ENCODE measurements around the gene ADGRL4.
"Not testable (repeated sequence)": the region's sequence is repeated elsewhere in the genome, so short reads cannot be mapped to it uniquely, and the experiment has no call there.

ADGRL4 gene

DNA sequence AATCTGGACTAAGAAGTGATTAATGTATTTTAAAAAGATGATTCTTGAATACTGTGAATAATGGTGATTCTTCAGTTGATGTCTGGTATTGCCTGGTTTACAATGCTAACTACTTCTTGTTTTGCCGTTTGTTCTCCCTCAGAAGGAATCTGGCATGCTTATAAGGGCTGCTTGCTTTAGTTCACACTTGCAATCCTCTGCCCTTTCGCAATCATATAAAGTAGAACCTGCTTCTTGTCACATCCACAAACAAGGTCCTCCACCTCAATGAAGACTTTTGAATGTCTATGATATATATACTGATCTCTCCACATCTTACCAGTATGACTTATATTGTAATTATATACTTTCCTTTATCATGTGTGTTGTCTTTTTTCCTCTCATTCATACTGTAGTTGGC lies 92.6 kb downstream of the ADGRL4 start:
- DNase-seq: no peak

DNA sequence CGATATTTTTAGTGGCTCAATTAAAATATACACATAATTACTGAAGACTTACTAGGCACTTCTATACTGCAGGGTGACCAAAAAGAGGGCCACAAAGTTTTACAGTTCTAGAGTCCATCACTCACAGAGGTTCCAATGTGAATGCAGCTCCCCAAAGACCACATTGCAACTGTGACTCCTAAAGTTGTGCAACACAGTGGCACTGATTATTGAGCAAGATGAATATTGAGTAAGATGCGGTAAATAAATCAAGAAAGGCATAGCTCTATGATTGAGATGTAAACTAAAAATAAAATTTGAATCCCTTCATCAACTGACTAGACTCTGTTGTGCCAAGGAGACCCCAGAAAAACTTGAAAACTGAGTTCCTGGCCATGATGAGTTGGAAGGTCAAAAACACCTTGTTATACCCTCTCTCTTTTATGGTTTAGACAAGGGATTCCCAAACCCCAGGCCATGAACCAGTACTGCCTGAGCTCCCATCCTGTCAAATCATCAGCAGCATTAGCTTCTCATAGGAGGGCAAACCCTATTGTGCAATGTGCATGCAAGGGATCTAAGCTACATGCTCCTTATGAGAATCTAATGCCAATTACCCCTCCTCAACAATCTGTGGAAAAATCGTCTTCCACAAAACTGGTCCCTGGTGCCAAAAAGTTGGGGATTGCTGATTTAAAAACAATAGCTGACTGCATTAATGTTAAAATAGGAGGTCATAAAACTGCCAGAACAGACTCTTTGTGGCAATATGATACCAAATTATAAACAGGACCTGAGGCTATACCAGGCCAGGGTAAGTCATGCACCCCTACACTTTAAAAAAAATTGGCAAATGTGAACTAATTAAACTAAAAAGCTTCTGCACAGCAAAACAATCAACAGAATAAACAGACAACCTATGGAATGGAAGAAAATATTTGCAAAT lies 94.3 kb downstream of the ADGRL4 start:
- no peak for DNase-seq

DNA sequence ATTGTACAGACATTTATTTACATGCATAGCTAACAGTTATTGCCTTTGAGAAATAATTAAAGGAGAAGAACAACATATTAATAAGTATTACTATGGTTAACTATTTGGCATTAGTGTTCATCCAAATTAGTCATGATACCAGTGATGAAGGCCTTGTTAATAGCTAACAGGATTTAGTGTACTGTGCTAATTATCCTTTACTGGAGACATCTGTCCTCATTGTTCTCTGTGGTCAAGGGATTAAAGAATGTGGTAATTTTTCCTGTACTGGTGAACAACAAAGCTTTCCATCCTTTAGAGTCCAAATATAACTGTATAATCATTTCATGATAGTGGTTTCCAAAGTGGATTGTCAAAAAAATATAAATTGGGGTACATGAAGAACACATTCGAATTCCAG lies 103.9 kb downstream of the ADGRL4 start:
- no peak for DNase-seq

DNA sequence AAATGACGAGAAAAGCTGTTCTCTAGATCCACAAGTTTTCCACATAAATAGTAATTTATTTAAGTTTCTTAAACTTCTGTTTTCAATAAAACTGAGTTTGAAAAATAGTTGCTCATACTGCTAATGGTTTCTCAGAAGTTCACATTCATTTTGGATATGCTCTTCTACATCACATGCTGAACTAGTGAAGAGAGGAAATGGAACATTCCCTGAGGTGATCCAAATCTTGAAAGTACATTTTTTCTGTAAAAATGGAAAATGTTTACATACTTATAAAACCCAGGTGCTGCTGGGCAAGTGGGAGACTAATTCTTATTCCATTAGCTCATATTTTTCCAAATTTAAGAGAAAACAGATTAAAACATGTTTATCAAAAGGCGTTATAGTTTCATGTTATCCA lies 111.7 kb downstream of the ADGRL4 start:
- no peak for DNase-seq

DNA sequence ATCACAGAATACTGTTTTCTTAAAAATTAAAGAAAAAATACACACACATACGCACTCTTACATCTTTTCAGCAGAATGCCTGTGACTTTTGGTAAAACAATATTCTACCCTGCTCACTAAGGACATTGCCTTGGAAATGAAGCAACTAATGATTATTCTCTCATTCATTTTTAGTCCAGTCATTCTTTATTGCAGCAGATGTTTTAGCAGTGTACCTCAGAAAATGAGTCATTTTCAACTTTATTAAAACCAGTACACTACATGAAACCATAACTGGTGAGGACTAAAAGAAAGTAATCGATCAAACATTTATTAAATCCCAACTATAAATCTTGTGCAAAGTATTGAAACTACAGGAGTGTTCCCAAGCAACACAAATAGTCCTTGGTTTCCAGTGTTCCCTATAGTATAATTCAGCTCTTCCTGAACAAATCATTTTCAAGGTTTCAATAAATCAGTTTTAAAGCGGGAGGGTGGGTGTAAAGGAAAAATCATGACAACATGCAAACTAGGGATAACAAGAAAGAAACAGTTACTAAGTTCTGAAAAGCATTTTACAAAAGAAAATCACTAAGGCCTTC lies 114.2 kb downstream of the ADGRL4 start:
- no peak for DNase-seq

DNA sequence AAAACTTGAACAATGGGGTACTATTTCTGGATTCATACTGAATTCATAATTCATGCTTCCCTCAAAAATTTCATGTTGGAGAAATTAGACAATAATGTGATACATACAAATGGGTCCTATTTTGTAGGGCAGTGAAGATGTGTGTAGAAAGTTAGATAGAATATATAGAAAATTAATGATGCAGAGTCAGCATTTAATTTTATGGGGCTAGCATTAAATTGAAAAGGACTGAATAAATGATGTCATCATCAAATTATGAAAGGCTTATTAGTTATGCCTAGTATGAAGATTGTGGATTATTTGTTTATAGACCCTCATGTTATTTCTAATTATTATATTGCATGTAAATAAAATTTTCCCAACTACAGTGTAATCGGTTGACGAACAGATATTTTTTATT lies 119.1 kb downstream of the ADGRL4 start:
- no peak for DNase-seq

DNA sequence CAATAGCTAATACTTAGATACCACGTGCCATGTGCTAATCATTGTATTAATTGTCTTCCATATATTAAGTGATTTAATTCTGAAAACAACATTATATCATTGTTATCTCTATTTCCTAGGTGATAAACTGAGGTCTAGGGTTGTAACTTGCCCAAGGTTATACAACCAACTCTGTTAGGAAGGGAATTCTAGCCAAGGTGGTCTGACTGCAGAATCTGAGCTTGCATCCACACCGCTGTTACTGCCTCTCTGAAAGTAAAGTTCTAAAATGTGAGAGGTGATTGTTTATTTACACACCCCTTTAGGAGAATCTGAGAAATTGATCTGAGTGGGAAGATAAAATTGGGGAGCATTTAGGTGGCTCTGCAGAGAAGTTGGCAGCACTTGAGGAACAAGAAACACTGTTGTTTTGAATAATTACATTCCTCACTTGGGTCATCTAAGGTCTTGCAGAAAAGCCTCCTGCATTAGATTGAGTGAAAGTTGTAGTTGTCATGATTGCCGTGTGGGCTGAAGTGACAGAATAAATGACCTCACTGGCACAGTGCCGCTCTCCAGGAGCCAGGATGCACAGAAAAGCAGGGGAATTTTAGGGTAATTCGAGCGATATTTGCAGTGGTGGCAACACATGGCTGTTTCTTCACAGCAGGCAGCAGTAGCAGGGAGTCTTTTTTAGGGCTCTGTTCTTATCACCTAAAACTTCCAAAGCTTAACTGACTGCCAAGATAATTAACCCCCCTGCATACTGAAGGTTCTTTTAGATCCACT lies 121.7 kb downstream of the ADGRL4 start:
- DNase-seq: no peak

DNA sequence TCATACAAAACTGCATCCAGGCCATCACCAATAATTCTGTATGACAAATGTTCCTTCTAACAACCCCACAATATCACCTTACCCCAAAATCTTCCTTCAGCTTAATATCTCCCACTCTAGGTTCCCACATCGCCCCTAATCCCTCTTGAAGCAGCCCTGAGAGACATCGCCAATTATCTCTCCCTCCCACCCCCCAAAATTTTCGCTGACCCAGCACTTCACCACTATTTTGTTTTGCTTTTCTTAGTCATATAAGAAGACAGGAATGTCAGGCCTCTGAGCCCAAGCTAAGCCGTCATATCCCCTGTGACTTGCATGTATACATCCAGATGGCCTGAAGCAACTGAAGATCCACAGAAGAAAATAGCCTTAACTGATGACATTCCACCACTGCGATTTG lies 126.3 kb downstream of the ADGRL4 start:
- no peak for DNase-seq

DNA sequence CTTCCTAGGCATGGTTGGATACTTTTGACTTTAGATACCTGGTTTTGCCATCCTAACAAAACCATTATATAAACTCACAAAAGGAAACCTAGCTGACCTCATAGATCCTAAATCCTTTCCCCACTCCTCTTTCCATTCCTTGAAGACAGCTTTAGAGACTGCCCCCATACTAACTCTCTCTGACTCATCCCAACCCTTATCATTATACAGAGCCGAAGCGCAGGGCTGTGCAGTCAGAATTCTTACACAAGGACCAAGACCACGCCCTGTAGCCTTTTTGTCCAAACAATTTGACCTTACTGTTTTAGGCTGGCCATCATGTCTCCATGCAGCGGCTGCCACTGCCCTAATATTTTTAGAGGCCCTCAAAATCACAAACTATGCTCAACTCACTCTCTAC lies 130.5 kb downstream of the ADGRL4 start:
- DNase-seq: not testable (repeated sequence)

DNA sequence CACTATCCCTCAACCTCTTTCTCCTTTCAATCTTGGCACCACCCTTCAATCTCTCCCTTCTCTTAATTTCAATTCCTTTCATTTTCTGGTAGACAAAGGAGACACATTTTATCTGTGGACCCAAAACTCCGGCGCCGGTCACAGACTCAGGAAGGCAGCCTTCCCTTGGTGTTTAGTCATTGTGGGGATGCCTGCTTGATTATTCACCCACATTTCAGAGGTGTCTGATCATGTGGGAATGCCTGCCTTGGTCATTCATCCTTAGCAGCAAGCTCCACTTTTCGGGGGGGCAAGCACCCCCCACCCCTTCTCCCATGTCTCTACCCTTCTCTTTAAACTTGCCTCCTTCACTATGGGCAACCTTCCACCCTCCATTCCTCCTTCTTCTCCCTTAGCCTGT lies 133.7 kb downstream of the ADGRL4 start:
- peak; percentile 7 for DNase-seq

DNA sequence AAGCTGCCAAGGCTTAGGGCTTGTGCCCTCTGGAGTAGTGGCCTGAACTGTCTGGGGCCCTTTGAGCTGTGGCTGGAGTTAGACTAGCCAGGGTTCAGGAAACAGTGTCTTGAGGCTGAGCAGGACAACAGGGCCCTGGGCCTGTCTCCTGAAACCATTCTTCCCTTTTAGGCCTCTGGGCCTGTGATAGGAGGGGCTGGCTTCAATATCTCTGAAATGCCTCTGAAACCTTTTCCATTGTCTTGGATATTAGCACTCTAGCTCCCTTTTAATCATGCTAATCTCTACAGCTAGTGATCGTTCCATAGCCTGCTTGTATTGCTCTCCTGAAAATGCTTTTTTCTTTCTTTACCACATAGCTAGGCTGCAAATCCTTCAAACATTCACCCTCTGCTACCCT lies 135.3 kb downstream of the ADGRL4 start:
- no peak for DNase-seq

DNA sequence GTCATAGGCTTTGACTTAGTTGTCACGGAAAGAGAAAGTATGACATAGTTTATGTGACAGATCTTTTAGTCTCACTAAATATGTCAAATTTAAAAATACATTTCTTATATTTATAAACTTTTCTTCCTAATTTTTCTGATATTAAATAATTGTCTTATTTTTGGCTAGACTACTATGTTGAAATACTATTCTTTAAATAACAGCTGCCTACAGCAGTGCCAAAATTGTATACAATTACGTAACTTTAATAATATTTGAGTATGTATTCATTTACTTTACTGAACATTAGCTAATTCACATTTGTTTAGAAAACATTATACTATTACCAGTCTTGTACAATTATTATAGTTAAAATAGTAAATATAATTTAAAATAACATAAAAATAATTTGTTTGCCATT lies 137.4 kb downstream of the ADGRL4 start:
- DNase-seq: no peak

DNA sequence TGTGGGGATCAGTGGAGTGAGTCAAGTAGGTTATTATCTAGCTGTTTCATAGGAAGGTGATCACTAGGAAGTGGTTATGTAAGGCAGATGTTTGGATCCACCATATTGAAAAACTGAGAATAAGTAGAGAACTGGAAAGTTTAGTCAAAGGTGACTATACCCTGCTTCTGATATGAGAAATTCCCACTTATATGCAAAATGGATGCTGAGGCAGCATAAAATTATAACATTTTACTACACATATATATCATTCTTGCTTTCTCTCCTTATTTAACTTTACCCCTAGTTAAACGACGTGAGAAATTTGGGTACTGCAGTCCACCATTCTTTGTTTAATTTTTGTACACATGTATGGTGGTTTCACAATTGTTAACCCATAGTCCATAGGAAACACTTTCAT lies 142.4 kb downstream of the ADGRL4 start:
- DNase-seq: no peak

DNA sequence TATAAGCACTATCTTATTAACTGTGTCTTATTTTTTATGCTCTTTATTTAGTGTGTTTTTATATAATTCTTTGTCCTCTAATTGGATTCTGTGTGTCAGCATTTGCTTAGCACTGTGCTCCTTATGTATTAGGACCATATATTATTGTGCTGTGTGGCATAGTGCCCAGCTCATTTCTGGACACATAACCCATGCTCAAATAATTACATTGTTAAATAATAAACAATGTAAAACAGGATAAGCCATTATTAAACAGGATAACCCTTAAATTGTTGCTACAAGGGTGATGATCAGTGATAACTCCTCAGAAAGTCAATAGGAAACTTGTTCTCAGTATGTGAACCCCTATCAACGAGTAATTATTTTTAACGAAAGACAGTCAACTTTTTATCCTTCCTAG lies 150.4 kb downstream of the ADGRL4 start:
- no peak for DNase-seq

DNA sequence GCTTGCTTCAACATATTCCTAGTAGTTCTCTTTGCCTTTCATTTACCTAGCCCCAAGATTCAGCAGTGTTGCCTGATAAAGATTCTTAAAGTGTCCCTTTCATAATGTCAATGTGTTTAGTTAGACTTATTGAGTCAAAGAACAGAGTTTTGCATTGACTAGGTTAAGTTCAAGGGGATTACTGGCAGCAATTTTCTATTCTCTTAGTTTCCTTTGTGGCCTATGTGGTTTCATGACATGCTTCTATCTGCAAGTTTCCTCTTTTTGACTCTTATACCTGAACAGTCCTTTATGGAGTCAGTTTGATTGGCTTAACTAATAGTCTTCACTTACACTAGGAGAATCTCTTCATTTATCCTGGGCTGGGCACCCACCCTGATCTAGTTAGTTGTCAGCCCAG lies 151.3 kb downstream of the ADGRL4 start:
- no peak for DNase-seq

DNA sequence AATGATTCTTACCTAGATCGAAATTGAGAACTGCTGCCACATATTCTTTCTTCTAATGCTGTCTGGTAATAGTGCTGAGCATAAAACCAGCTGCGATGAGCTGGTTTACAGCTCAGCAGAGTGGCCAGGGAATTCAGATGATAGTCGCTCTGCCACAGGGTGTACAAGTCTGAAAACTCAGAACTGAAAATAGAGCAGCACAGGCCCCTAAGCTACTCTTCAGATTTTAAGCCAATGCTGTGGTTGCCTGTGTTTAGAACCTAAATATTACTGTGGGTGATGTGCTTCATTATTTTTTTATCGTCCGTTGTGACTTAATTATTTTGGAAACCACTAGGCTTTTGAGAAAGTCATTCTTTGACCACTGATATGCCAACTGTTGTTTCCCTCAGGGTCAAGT lies 152.0 kb downstream of the ADGRL4 start:
- DNase-seq: no peak

DNA sequence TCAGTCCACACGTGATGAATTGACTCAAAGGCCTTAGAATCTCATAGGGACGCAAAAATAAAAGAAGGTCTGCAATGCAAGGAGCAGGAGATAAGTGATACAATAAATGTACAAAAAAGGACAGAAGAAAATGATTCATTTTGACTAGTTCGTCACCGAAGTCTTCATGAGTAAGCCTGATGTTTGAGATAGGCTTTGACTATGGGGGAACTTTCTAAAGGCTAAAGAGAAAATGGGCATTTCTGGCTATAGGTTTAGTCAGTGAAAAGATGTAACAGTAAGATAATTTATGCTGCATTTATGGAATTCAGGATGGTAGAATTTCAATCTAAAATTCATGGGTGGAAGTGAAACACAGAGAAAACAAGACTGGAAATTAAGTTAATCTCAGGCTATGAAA lies 163.0 kb downstream of the ADGRL4 start:
- peak; percentile 7 for DNase-seq

DNA sequence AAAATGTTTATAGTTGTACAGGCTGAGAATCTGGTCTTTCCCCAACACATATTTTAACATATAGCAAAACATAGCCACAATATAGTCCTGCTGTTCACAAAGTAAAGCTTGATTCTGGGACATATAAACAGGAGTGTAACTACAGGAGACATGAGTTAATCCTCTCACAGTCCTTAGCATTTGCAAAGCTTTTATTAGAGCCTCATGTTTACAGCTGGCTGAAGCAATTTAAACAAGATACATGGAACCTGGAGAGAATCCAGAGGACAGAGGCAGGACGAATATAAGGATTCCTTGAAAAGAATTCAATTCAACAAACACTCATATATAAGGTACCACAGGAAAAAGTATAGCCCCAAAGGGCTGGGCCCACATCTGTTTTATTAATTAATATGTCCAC lies 163.4 kb downstream of the ADGRL4 start:
- DNase-seq: no peak

DNA sequence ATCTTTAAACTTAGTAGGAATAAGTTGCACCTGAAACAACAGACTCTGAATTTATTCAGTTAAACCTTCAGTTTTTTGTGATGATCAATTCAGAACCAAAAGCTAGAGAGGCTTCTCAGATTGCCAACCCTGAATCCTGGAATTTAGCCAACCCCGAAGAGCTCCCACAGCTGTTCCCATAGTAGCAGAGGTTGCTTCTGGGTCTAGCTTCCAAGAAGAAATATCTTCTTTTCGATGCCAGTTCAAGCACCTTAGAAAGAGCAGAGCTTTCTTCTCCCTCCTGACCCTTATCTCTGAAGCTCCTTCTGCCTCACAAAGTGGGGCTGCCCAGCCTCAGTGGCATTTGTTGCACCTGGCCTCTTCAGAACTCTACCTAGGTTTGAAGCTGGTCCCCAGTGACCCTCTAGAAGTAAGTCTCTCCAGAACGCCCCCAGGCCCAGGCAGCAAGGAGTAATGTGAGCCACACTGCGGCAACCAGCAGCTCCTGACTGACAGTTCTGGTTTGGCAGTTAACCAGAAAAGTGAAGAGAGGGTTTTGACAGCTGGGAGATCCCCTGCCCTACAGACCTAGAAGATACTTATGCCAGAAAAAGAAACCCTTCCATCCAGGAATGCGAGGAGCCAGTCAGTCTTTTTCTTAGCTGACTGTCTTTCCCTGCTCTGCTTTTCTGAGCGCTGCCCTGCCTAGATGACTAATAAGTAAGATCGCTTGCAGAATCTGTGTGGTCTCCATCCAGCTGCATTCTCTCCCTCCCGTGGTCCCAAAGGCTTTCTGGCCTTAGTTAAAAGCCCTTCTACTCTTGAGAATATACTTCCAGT lies 165.9 kb downstream of the ADGRL4 start:
- DNase-seq: peak; percentile 42
